Prostate gland (tissue), 2 donors: Measurements from ENCODE around the gene INHBE.
"Not testable (repeated sequence)": the region's sequence is repeated elsewhere in the genome, so short reads cannot be mapped to it uniquely, and the experiment has no call there.

Experiments
- CTCF ChIP-seq, 4 experiments: fragments of 200-600 bp in 2 of 4; fragments of 450-650 bp in 2 of 4; sonication (generic) in 2 of 4; IDR thresholded peaks; 1 replicate in 3 of 4; 2 replicates in 1 of 4; pipeline ENCODE4 v1.5.1; 2016 to 2019; ENCODE audit warnings: antibody characterized with exemption in 4 of 4, mild to moderate bottlenecking in 2 of 4, moderate library complexity in 2 of 4
- POLR2A ChIP-seq: fragments of 450-650 bp; IDR thresholded peaks from one replicate; pipeline ENCODE4 v1.6.1; 2016; ENCODE audit warnings: antibody characterized with exemption, mild to moderate bottlenecking

- not testable (repeated sequence) for TF ChIP-seq POLR2A; CTCF (IDR thresholded peaks at IDR 0.05)
Observed at GRCh38 chr12:57495051-57495701, 40.1 kb downstream of the INHBE start.
